OCI-LY7 (cell line): Measurements from ENCODE around the gene NKIRAS2. TPM values are rescaled to one million over a fixed set of nuclear protein-coding genes. Genes with fewer than 3 reads are reported as not detected.

Experiments used
- BruUV-seq: library from RNA; stranded (reverse); fragments of 400-500 nt; replicated peaks from 2 replicates; lab custom pipeline; 2021; lab: Mats Ljungman, UMichigan
- CTCF ChIA-PET: fragments of 300-600 bp; sonication (Branson Sonifier 250); formaldehyde crosslinking; loops from one replicate; lab custom pipeline; 2022; ENCODE audit warnings: antibody characterized with exemption; ENCODE audit not compliant: unreplicated experiment; lab: Charles Lee
- POLR2A ChIA-PET: fragments of 300-600 bp; sonication (Branson Sonifier 250); formaldehyde crosslinking; loops from one replicate; lab custom pipeline; 2022; ENCODE audit warnings: antibody characterized with exemption; lab: Charles Lee
- DNase-seq: peaks from one replicate; pipeline ENCODE4 v3.0.0-alpha.2; 2015; ENCODE audit warnings: low spot score
- H2AFZ ChIP-seq: fragments of 200-600 bp; sonication (generic), shearing (Covaris generic); 2 replicates; pipeline ENCODE4 v1.6.1; 2014; ENCODE audit warnings: mild to moderate bottlenecking, antibody characterized with exemption, low read length, moderate library complexity
- H3K27ac ChIP-seq: fragments of 200-600 bp; sonication (generic); 2 replicates; pipeline ENCODE4 v1.5.1; 2014; ENCODE audit warnings: mixed run types, low read depth, mild to moderate bottlenecking, moderate library complexity, low read length, inconsistent platforms; ENCODE audit not compliant: poor library complexity, severe bottlenecking
- H3K36me3 ChIP-seq: fragments of 200-600 bp; sonication (generic); 2 replicates; pipeline ENCODE4 v1.6.1; 2014; ENCODE audit warnings: mild to moderate bottlenecking, antibody characterized with exemption, low read length, moderate library complexity, mixed read lengths; ENCODE audit not compliant: insufficient read depth
- H3K4me1 ChIP-seq: fragments of 200-600 bp; sonication (generic); 2 replicates; pipeline ENCODE4 v1.5.1; 2014; ENCODE audit warnings: mild to moderate bottlenecking, low read length; ENCODE audit not compliant: insufficient read depth, poor library complexity, severe bottlenecking
- H3K4me2 ChIP-seq: fragments of 200-600 bp; sonication (generic); 2 replicates; pipeline ENCODE4 v1.6.1; 2014; ENCODE audit warnings: mild to moderate bottlenecking, low read length
- H3K4me3 ChIP-seq: fragments of 200-600 bp; sonication (generic); 2 replicates; pipeline ENCODE4 v1.5.1; 2014; ENCODE audit warnings: mild to moderate bottlenecking, low read depth, low read length; ENCODE audit not compliant: poor library complexity, severe bottlenecking
- H3K79me2 ChIP-seq: fragments of 200-600 bp; sonication (generic); 2 replicates; pipeline ENCODE4 v1.6.1; 2016; ENCODE audit warnings: low read depth, mild to moderate bottlenecking, low read length, moderate library complexity, mixed read lengths; ENCODE audit not compliant: insufficient read depth
- H3K9me2 ChIP-seq: fragments of 200-600 bp; sonication (generic); 2 replicates; pipeline ENCODE4 v1.6.1; 2016; ENCODE audit warnings: mild to moderate bottlenecking, low read length, mixed read lengths; ENCODE audit not compliant: insufficient read depth
- H3K9me3 ChIP-seq: fragments of 200-600 bp; sonication (generic); 2 replicates; pipeline ENCODE4 v1.6.1; 2014; ENCODE audit warnings: mild to moderate bottlenecking, mixed run types, low read length, mixed read lengths
- H4K20me1 ChIP-seq: fragments of 200-600 bp; sonication (generic); 2 replicates; pipeline ENCODE4 v1.6.1; 2014; ENCODE audit warnings: mild to moderate bottlenecking, antibody characterized with exemption, low read length, moderate library complexity, mixed read lengths; ENCODE audit not compliant: insufficient read depth
- EZH2phosphoT487 ChIP-seq: fragments of 200-600 bp; sonication (generic); IDR thresholded peaks from 2 replicates; pipeline ENCODE4 v1.6.1; 2018; ENCODE audit warnings: low read depth, borderline replicate concordance, mild to moderate bottlenecking, mixed run types, antibody characterized with exemption, low read length, moderate library complexity, mixed read lengths
- intact Hi-C: fragments of 100-400 bp; cut with micrococcal nuclease; formaldehyde crosslinking; loops from one replicate; pipeline ENCODE4 v1.10.0; 2022; ENCODE audit not compliant: unreplicated experiment
- total RNA-seq, 2 experiments: library from RNA; depleted of rRNA in 1 of 2; stranded (reverse); fragments of >200 nt in 1 of 2; shearing (Covaris generic) in 1 of 2; gene quantifications; 2 replicates each; pipeline ENCODE4 v1.2.3, GENCODE V29; 2014 to 2022
- TF ChIP-seq, protein P1 (sequence below): fragments of 200-600 bp; sonication (generic); conservative IDR thresholded peaks from 2 replicates; pipeline ENCODE4 v1.5.1; 2014; ENCODE audit warnings: mild to moderate bottlenecking, antibody characterized with exemption, low read length, moderate library complexity, mixed read lengths

NKIRAS2 gene
- total RNA-seq, 2 experiments from 2014 or later, result 34.8 to 38.1 TPM

- BruUV-seq, result no TSS peak
- TF ChIP-seq EZH2phosphoT487, result no peak
- TF ChIP-seq, protein P1, sequence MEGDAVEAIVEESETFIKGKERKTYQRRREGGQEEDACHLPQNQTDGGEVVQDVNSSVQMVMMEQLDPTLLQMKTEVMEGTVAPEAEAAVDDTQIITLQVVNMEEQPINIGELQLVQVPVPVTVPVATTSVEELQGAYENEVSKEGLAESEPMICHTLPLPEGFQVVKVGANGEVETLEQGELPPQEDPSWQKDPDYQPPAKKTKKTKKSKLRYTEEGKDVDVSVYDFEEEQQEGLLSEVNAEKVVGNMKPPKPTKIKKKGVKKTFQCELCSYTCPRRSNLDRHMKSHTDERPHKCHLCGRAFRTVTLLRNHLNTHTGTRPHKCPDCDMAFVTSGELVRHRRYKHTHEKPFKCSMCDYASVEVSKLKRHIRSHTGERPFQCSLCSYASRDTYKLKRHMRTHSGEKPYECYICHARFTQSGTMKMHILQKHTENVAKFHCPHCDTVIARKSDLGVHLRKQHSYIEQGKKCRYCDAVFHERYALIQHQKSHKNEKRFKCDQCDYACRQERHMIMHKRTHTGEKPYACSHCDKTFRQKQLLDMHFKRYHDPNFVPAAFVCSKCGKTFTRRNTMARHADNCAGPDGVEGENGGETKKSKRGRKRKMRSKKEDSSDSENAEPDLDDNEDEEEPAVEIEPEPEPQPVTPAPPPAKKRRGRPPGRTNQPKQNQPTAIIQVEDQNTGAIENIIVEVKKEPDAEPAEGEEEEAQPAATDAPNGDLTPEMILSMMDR, result no peak
- Histone ChIP-seq H2AFZ (no peak overlapping the region), H3K9me2 (no peaks in the 10 kb centered on the region), H3K36me3 (peaks cover 90% of the 10 kb centered on the region), H3K79me2 (no peaks in the 10 kb centered on the region), H3K4me2 (no peak overlapping the region), H3K9me3 (no peaks in the 10 kb centered on the region), H3K4me1 (peaks cover 4% of the 10 kb centered on the region), H3K4me3 (no peak overlapping the region), H3K27ac (no peak overlapping the region), H4K20me1 (no peaks in the 10 kb centered on the region)
- POLR2A ChIA-PET, result no interaction called here
- CTCF ChIA-PET, result no interaction called here
- intact Hi-C loops, result no loop called here
- DNase-seq, result no peak
These were observed 37.7 kb upstream of the NKIRAS2 start for GRCh38 chr17:41982026-41982760.

GRCh38 chr17:41984454-41984853 lies 35.4 kb upstream of the NKIRAS2 start:
- TF ChIP-seq, protein P1, result no peak
- no peak for TF ChIP-seq EZH2phosphoT487
- H3K36me3 ChIP-seq, result peaks cover 95% of the 10 kb centered on the region
- H3K4me3 ChIP-seq, result no peak overlapping the region
- no peak for DNase-seq
- no peak overlapping the region for H3K27ac ChIP-seq
- H3K9me2 ChIP-seq, result no peaks in the 10 kb centered on the region
- BruUV-seq, result no TSS peak
- no peak overlapping the region for H3K4me2 ChIP-seq
- H2AFZ ChIP-seq, result no peak overlapping the region
- ChIA-PET CTCF (interaction anchor here (0.6 kb wide), 1 partner anchor 30 kb away, joined by 3 read pairs; no protein-coding TSS in a partner anchor), POLR2A (no interaction called here)
- peaks cover 12% of the 10 kb centered on the region for H3K4me1 ChIP-seq
- no peaks in the 10 kb centered on the region for H3K9me3 ChIP-seq
- no peaks in the 10 kb centered on the region for H4K20me1 ChIP-seq
- intact Hi-C loops, result no loop called here
- H3K79me2 ChIP-seq, result no peaks in the 10 kb centered on the region

- Histone ChIP-seq H3K4me2 (no peak overlapping the region), H3K4me1 (peaks cover 12% of the 10 kb centered on the region), H3K9me2 (no peaks in the 10 kb centered on the region), H3K27ac (no peak overlapping the region), H2AFZ (no peak overlapping the region), H3K4me3 (no peak overlapping the region), H4K20me1 (no peaks in the 10 kb centered on the region), H3K79me2 (no peaks in the 10 kb centered on the region), H3K9me3 (no peaks in the 10 kb centered on the region), H3K36me3 (peaks cover 97% of the 10 kb centered on the region)
- ChIA-PET CTCF (interaction anchor here (0.5 kb wide), 1 partner anchor 138 kb away, joined by 3 read pairs; no protein-coding TSS in a partner anchor), POLR2A (interaction anchor here (1.2 to 2.8 kb wide), 2 partner anchors 10 to 12 kb away, joined by 6 to 7 read pairs; no protein-coding TSS in a partner anchor)
- intact Hi-C loops, result no loop called here
- DNase-seq, result no peak
- BruUV-seq, result no TSS peak
- TF ChIP-seq, protein P1, result no peak
- no peak for TF ChIP-seq EZH2phosphoT487
These were observed 34.0 kb upstream of the NKIRAS2 start for GRCh38 chr17:41985919-41986318.
